H1 (cell line): ENCODE results near the gene KLHDC8B. TPM values are rescaled to one million over a fixed set of nuclear protein-coding genes. Genes with fewer than 3 reads are reported as not detected.
A peak's percentile ranks its signal among the peaks of the same experiment; 100 is the strongest.

Experiments used
- CTCF ChIA-PET: fragments of 300-600 bp; sonication (Branson Sonifier 250); formaldehyde crosslinking; loops from one replicate; lab custom pipeline; 2021; ENCODE audit not compliant: partially characterized antibody; lab: Charles Lee
- POLR2A ChIA-PET: fragments of 300-600 bp; sonication (Branson Sonifier 250); formaldehyde crosslinking; loops from one replicate; lab custom pipeline; 2021; ENCODE audit warnings: inconsistent platforms; ENCODE audit not compliant: partially characterized antibody; lab: Charles Lee
- DNase-seq, 2 experiments: peaks; one replicate each; pipeline versions ENCODE4 v3.0.0 to v3.0.0-alpha.2; 2010 to 2022; ENCODE audit warnings: low spot score in 2 of 2, low read depth in 1 of 2, mixed read lengths in 1 of 2
- FAIRE-seq: peaks from 2 replicates; lab custom pipeline; 2011; peaks lifted over from hg19 to GRCh38; lab: Jason Lieb, UNC
- H2AFZ ChIP-seq: 2 replicates; pipeline ENCODE4 v1.8.1; 2012; ENCODE audit warnings: low read length, inconsistent platforms
- H2AK5ac ChIP-seq: 2 replicates; pipeline ENCODE4 v1.6.1; 2013; ENCODE audit warnings: low read depth, low read length
- H2BK120ac ChIP-seq: replicated peaks from 2 replicates; pipeline ENCODE3; 2013; ENCODE audit warnings: low read depth, low read length, inconsistent platforms
- H2BK12ac ChIP-seq: 2 replicates; pipeline ENCODE4 v1.6.1; 2013; ENCODE audit warnings: low read depth, low read length
- H2BK15ac ChIP-seq: 2 replicates; pipeline ENCODE4 v1.6.1; 2013; ENCODE audit warnings: low read length
- H2BK20ac ChIP-seq: 2 replicates; pipeline ENCODE4 v1.6.1; 2013; ENCODE audit warnings: low read length
- H2BK5ac ChIP-seq: 2 replicates; pipeline ENCODE4 v1.6.1; 2013; ENCODE audit warnings: low read depth, low read length
- H3K14ac ChIP-seq: 2 replicates; pipeline ENCODE4 v1.6.1; 2013; ENCODE audit warnings: inconsistent platforms; ENCODE audit not compliant: insufficient read length
- H3K18ac ChIP-seq: 2 replicates; pipeline ENCODE4 v1.6.1; 2013; ENCODE audit warnings: low read length; ENCODE audit errors: extremely low read depth
- H3K23ac ChIP-seq: 2 replicates; pipeline ENCODE4 v1.6.1; 2013; ENCODE audit warnings: inconsistent platforms; ENCODE audit not compliant: insufficient read length
- H3K23me2 ChIP-seq: 2 replicates; pipeline ENCODE4 v1.6.1; 2013; ENCODE audit warnings: low read depth, low read length
- H3K27ac ChIP-seq: 2 replicates; pipeline ENCODE4 v1.6.1; 2011; ENCODE audit warnings: low read depth, low read length, inconsistent platforms
- H3K27me3 ChIP-seq, 4 experiments: replicated peaks in 1 of 4; 1 replicate in 1 of 4; 2 replicates in 3 of 4; pipeline versions ENCODE4 v1.6.1 to v1.8.1; 2011 to 2013; ENCODE audit warnings: low read length in 3 of 4, mild to moderate bottlenecking in 3 of 4, inconsistent platforms in 2 of 4, mixed read lengths in 2 of 4, moderate library complexity in 1 of 4; ENCODE audit not compliant: control insufficient read depth in 3 of 4, insufficient read depth in 3 of 4; ENCODE audit errors: extremely low read depth in 1 of 4
- H3K36me3 ChIP-seq, 4 experiments: 2 replicates each; pipeline versions ENCODE4 v1.6.1 to v1.8.1; 2011 to 2013; ENCODE audit warnings: mild to moderate bottlenecking in 4 of 4, low read length in 3 of 4, moderate library complexity in 2 of 4, control low read depth in 1 of 4, inconsistent platforms in 1 of 4; ENCODE audit not compliant: insufficient read depth in 4 of 4, control insufficient read depth in 2 of 4
- H3K4ac ChIP-seq: replicated peaks from 2 replicates; pipeline ENCODE3; 2013; ENCODE audit warnings: low read length, low read depth, mixed read lengths, inconsistent platforms; ENCODE audit not compliant: insufficient read length
- H3K4me1 ChIP-seq, 4 experiments: replicated peaks in 1 of 4; 1 replicate in 1 of 4; 2 replicates in 3 of 4; pipeline versions ENCODE4 v1.6.1 to v1.8.1; 2011 to 2013; ENCODE audit warnings: low read length in 3 of 4, inconsistent platforms in 2 of 4, mixed read lengths in 1 of 4; ENCODE audit not compliant: insufficient read depth in 4 of 4, control insufficient read depth in 3 of 4
- H3K4me2 ChIP-seq, 2 experiments: 2 replicates each; pipeline versions ENCODE4 v1.6.1 to v1.8.1; 2011 to 2013; ENCODE audit warnings: low read depth in 2 of 2, low read length in 2 of 2, control low read depth in 1 of 2, inconsistent platforms in 1 of 2, mild to moderate bottlenecking in 1 of 2; ENCODE audit not compliant: insufficient read depth in 1 of 2
- H3K4me3 ChIP-seq, 4 experiments: fragments of 200-600, 300-600 bp in 1 of 4; sonication (generic), shearing (Covaris generic), sonication (Bioruptor Twin) in 1 of 4; 2 replicates each; pipeline versions ENCODE4 v1.5.1 to v1.8.1; 2011 to 2016; ENCODE audit warnings: low read length in 4 of 4, low read depth in 3 of 4, control low read depth in 2 of 4, inconsistent platforms in 2 of 4, mild to moderate bottlenecking in 2 of 4, mixed read lengths in 1 of 4, moderate library complexity in 1 of 4; ENCODE audit not compliant: insufficient read depth in 2 of 4; ENCODE audit errors: extremely low read depth in 1 of 4
- H3K56ac ChIP-seq: replicated peaks from 2 replicates; pipeline ENCODE3; 2013; ENCODE audit warnings: low read depth, mild to moderate bottlenecking, mixed read lengths, low read length, inconsistent platforms; ENCODE audit not compliant: insufficient read length
- H3K79me1 ChIP-seq: 2 replicates; pipeline ENCODE4 v1.6.1; 2013; ENCODE audit warnings: low read depth, low read length, control low read depth
- H3K79me2 ChIP-seq, 2 experiments: 2 replicates each; pipeline versions ENCODE4 v1.6.1 to v1.8.1; 2012 to 2013; ENCODE audit warnings: low read length in 2 of 2, mild to moderate bottlenecking in 2 of 2, inconsistent platforms in 1 of 2; ENCODE audit not compliant: insufficient read depth in 2 of 2, control insufficient read depth in 1 of 2
- H3K9ac ChIP-seq, 4 experiments: replicated peaks in 1 of 4; 1 replicate in 1 of 4; 2 replicates in 3 of 4; pipeline versions ENCODE4 v1.6.1 to v1.8.1; 2011 to 2013; ENCODE audit warnings: low read depth in 3 of 4, low read length in 3 of 4, control low read depth in 2 of 4, mild to moderate bottlenecking in 2 of 4, moderate library complexity in 2 of 4, inconsistent platforms in 1 of 4; ENCODE audit errors: extremely low read depth in 1 of 4
- H3K9me3 ChIP-seq, 2 experiments: 2 replicates each; pipeline versions ENCODE4 v1.6.1 to v1.8.1; 2012 to 2013; ENCODE audit warnings: mild to moderate bottlenecking in 2 of 2, moderate library complexity in 2 of 2, control low read depth in 1 of 2, inconsistent platforms in 1 of 2, low read depth in 1 of 2, low read length in 1 of 2, mixed read lengths in 1 of 2; ENCODE audit not compliant: insufficient read depth in 2 of 2
- H4K20me1 ChIP-seq, 2 experiments: replicated peaks in 1 of 2; 2 replicates each; pipeline versions ENCODE3 to v1.8.1; 2011 to 2013; ENCODE audit warnings: inconsistent platforms in 2 of 2, low read length in 2 of 2, mild to moderate bottlenecking in 1 of 2; ENCODE audit not compliant: insufficient read depth in 2 of 2, control insufficient read depth in 1 of 2
- H4K5ac ChIP-seq: 2 replicates; pipeline ENCODE4 v1.6.1; 2013; ENCODE audit warnings: low read length, low read depth, mixed read lengths, inconsistent platforms; ENCODE audit not compliant: insufficient read length
- H4K8ac ChIP-seq: 2 replicates; pipeline ENCODE4 v1.8.0; 2013; ENCODE audit warnings: mild to moderate bottlenecking, moderate library complexity, low read length, inconsistent platforms; ENCODE audit not compliant: insufficient read depth; ENCODE audit errors: extremely low read depth
- H4K91ac ChIP-seq: replicated peaks from 2 replicates; pipeline ENCODE3; 2013; ENCODE audit warnings: low read length, mixed read lengths, inconsistent platforms; ENCODE audit not compliant: insufficient read length
- ASH2L ChIP-seq: fragments of 200-600, 300-600 bp; sonication (generic); IDR thresholded peaks from one replicate; pipeline ENCODE4 v1.7.1; 2017; ENCODE audit warnings: low read length
- BACH1 ChIP-seq: IDR thresholded peaks from 2 replicates; pipeline ENCODE4 v1.6.1; 2012; ENCODE audit warnings: low read length, improper control_type of control experiment
- BRCA1 ChIP-seq: IDR thresholded peaks from 2 replicates; pipeline ENCODE4 v1.6.1; 2012; ENCODE audit warnings: low read depth, low read length, improper control_type of control experiment
- CBX8 ChIP-seq: fragments of 300-800, 300-1000 bp; sonication (generic); IDR thresholded peaks from 2 replicates; pipeline ENCODE4 v1.7.1; 2016; ENCODE audit warnings: low read depth, low read length, borderline replicate concordance
- CHD2 ChIP-seq: IDR thresholded peaks from 2 replicates; pipeline ENCODE4 v1.6.1; 2012; ENCODE audit warnings: low read length, improper control_type of control experiment
- CTBP2 ChIP-seq: IDR thresholded peaks from 2 replicates; pipeline ENCODE4 v1.7.0; 2011; ENCODE audit warnings: borderline replicate concordance, mild to moderate bottlenecking, moderate library complexity, mixed read lengths, low read length; ENCODE audit not compliant: insufficient read depth, insufficient read length
- FOSL1 ChIP-seq: IDR thresholded peaks from 2 replicates; pipeline ENCODE4 v1.6.1; 2011; ENCODE audit warnings: mild to moderate bottlenecking, low read depth, low read length, moderate library complexity; ENCODE audit not compliant: insufficient read depth
- HDAC6 ChIP-seq: IDR thresholded peaks from one replicate; pipeline ENCODE4 v1.7.1; 2012; ENCODE audit warnings: low read depth, mild to moderate bottlenecking, inconsistent platforms, low read length, moderate library complexity
- JUND ChIP-seq: IDR thresholded peaks from 2 replicates; pipeline ENCODE4 v1.6.1; 2011; ENCODE audit warnings: mild to moderate bottlenecking, improper control_type of control experiment, low read length
- POLR2A ChIP-seq, 2 experiments: IDR thresholded peaks; 1 replicate in 1 of 2; 2 replicates in 1 of 2; pipeline ENCODE4 v1.6.1; 2011; ENCODE audit warnings: low read depth in 2 of 2, low read length in 2 of 2, mild to moderate bottlenecking in 2 of 2; ENCODE audit errors: control extremely low read depth in 1 of 2
- SIRT6 ChIP-seq: IDR thresholded peaks from one replicate; pipeline ENCODE4 v1.7.1; 2012; ENCODE audit warnings: low read length, inconsistent platforms
- SP2 ChIP-seq: IDR thresholded peaks from 2 replicates; pipeline ENCODE4 v1.6.1; 2012; ENCODE audit warnings: mild to moderate bottlenecking, low read length, inconsistent platforms
- WGBS, 2 experiments: shearing (Covaris generic) in 1 of 2; methylation state at CpG; one replicate each; pipeline versions ENCODE4 v1.1.6 to v1.1.7; 2013 to 2015; ENCODE audit warnings: low lambda C conversion rate in 2 of 2, mixed read lengths in 2 of 2, inconsistent platforms in 1 of 2, low coverage in 1 of 2, missing lambda C conversion rate in 1 of 2; ENCODE audit not compliant: insufficient replicate concordance in 2 of 2, insufficient coverage in 1 of 2, insufficient read length in 1 of 2; ENCODE audit errors: extremely low coverage in 1 of 2, missing lambda C conversion rate in 1 of 2; 5-methylcytosine and 5-hydroxymethylcytosine counted together
- polyA plus RNA-seq, 7 experiments: library from polyadenylated mRNA; depleted of rRNA in 3 of 7; stranded (reverse) in 5 of 7; unstranded in 2 of 7; fragments of >200 nt in 5 of 7; fragments of 200-250 nt in 2 of 7; gene quantifications; 1 replicate in 5 of 7; 2 replicates in 1 of 7; 4 replicates in 1 of 7; pipeline versions ENCODE4 v1.2.1 to v1.2.3, GENCODE V29; 2011 to 2013; ENCODE audit warnings: missing spikeins in 2 of 7, mixed read lengths in 2 of 7
- total RNA-seq: library from RNA; stranded (reverse); fragmentation: NEBNext Ultra II Directional; extraction: Animal tissue kit (Norgen Biotek cat#: 25700); gene quantifications from 2 replicates; pipeline ENCODE4 v1.2.1, GENCODE V29; 2021
- TF ChIP-seq, protein P1 (sequence below): IDR thresholded peaks from 2 replicates; pipeline ENCODE4 v1.6.1; 2012; ENCODE audit warnings: low read length, inconsistent platforms

The KLHDC8B gene
- total and polyA plus RNA-seq, 2 of the 8 experiments (the other 6 are each of a cell fraction or from before 2014, with no cell fraction given), result 15.8 to 21.3 TPM

DNA sequence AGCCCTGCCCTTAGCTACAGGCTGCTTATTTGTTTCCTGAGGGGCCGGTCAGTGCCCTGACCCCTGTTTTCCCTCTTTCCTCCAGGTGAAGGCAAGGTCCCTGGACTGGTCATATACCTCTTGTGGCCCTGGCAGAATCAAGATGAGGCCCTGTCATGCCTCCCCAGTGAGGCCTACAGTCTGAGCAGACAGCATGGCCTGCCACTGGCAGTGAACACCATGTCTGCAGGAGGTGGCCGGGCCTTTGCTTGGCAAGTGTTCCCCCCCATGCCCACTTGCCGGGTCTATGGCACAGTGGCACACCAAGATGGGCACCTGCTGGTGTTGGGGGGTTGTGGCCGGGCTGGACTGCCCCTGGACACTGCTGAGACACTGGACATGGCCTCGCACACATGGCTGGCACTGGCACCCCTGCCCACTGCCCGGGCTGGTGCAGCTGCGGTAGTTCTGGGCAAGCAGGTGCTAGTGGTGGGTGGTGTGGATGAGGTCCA lies 1.2 kb downstream of the KLHDC8B start:
- no peak overlapping the region for H2BK20ac ChIP-seq
- H2AK5ac ChIP-seq, result no peak overlapping the region; the same call in 1 of the 2 replicates
- H4K8ac ChIP-seq, result no peak overlapping the region
- H3K9me3 ChIP-seq, result no peaks in the 10 kb centered on the region
- DNase-seq (no peak), FAIRE-seq (no peak)
- H2BK5ac ChIP-seq, result no peak overlapping the region
- peak overlapping the region; percentile 47 for H4K91ac ChIP-seq
- no peak overlapping the region for H3K4ac ChIP-seq
- H3K18ac ChIP-seq, result no peak overlapping the region
- no peaks in the 10 kb centered on the region for H3K79me1 ChIP-seq
- H3K23ac ChIP-seq, result no peak overlapping the region
- H3K79me2 ChIP-seq, result no peaks in the 10 kb centered on the region
- ChIA-PET CTCF (interaction anchor here (0.7 to 1.8 kb wide), 6 partner anchors 14 to 106 kb away, joined by 3 to 5 read pairs (median 4); partner anchors contain the start of gene USP19), POLR2A (interaction anchor here (1.1 to 2.1 kb wide), 3 partner anchors 9 to 77 kb away, joined by 3 to 4 read pairs (median 3); no protein-coding TSS in a partner anchor)
- no peak overlapping the region for H2BK15ac ChIP-seq
- H3K14ac ChIP-seq, result no peak overlapping the region
- H4K5ac ChIP-seq, result no peak overlapping the region
- peaks cover 0 to 2% (median 0%) of the 10 kb centered on the region in 4 experiments; a peak in 2 of 7 replicates for H3K27me3 ChIP-seq
- no peak overlapping the region for H2AFZ ChIP-seq
- no peak overlapping the region for H3K56ac ChIP-seq
- peak overlapping the region in 2 of 4 experiments; percentile 10 to 38; a peak in 2 of 7 replicates for H3K9ac ChIP-seq
- H3K27ac ChIP-seq, result no peak overlapping the region
- no peak overlapping the region; a peak in 1 of 8 replicates for H3K4me3 ChIP-seq
- 92% methylated on average over 7 of the region's 7 CpGs; no CpG with 5 or more reads in 1 of the 2 experiments for WGBS, 2 experiments
- no peaks in the 10 kb centered on the region for H4K20me1 ChIP-seq
- no peak overlapping the region for H2BK12ac ChIP-seq
- H2BK120ac ChIP-seq, result no peak overlapping the region
- peaks cover 0 to 22% (median 13%) of the 10 kb centered on the region in 4 experiments; a peak in 6 of 7 replicates for H3K4me1 ChIP-seq
- H3K23me2 ChIP-seq, result peaks cover 7% of the 10 kb centered on the region
- H3K36me3 ChIP-seq, result no peaks in the 10 kb centered on the region
- peak overlapping the region; percentile 64 to 92; a peak in 3 of 4 replicates for H3K4me2 ChIP-seq
- no peak for TF ChIP-seq HDAC6
- TF ChIP-seq JUND, result no peak
- no peak for TF ChIP-seq FOSL1
- TF ChIP-seq BRCA1, result no peak
- TF ChIP-seq POLR2A (IDR thresholded peaks at IDR 0.05; ENCODE audit: control extremely low read depth in 1 of 2, low read depth in 2 of 2, low read length in 2 of 2), result no peak
- no peak for TF ChIP-seq SIRT6
- TF ChIP-seq, protein P1, sequence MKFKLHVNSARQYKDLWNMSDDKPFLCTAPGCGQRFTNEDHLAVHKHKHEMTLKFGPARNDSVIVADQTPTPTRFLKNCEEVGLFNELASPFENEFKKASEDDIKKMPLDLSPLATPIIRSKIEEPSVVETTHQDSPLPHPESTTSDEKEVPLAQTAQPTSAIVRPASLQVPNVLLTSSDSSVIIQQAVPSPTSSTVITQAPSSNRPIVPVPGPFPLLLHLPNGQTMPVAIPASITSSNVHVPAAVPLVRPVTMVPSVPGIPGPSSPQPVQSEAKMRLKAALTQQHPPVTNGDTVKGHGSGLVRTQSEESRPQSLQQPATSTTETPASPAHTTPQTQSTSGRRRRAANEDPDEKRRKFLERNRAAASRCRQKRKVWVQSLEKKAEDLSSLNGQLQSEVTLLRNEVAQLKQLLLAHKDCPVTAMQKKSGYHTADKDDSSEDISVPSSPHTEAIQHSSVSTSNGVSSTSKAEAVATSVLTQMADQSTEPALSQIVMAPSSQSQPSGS, result no peak
- no peak for TF ChIP-seq BACH1
- no peak for TF ChIP-seq CBX8
- TF ChIP-seq CTBP2, result no peak
- TF ChIP-seq CHD2, result no peak
- no peak for TF ChIP-seq SP2
- no peak for TF ChIP-seq ASH2L
